Natural killer cell (primary cell): ENCODE data around the gene RNF114. TPM values are rescaled to one million over a fixed set of nuclear protein-coding genes. Genes with fewer than 3 reads are reported as not detected.

ENCODE experiments used
- ATAC-seq, 3 donors: fragments of 150-1000 bp in 2 of 3; fragments of 200-7000 bp in 1 of 3; cut with Tn5 transposase; 1 replicate in 1 of 3; 2 replicates in 2 of 3; pipeline ENCODE4 v1.10.0; 2021; ENCODE audit warnings: mild to moderate bottlenecking in 2 of 3, moderate library complexity in 2 of 3
- DNase-seq, 2 donors: peaks; one replicate each; pipeline versions ENCODE4 v3.0.0 to v3.0.0-alpha.2; 2013 to 2021; ENCODE audit warnings: mixed read lengths in 1 of 2
- H3K27ac ChIP-seq: one replicate; pipeline ENCODE4 v1.5.1; 2013; ENCODE audit warnings: mild to moderate bottlenecking, low read length
- H3K27me3 ChIP-seq: one replicate; pipeline ENCODE4 v1.6.1; 2013; ENCODE audit warnings: low read length; ENCODE audit not compliant: control insufficient read depth, insufficient read depth
- H3K36me3 ChIP-seq: one replicate; pipeline ENCODE4 v1.6.1; 2013; ENCODE audit warnings: low read length; ENCODE audit not compliant: control insufficient read depth, insufficient read depth
- H3K4me1 ChIP-seq: one replicate; pipeline ENCODE4 v1.6.1; 2013; ENCODE audit warnings: low read length; ENCODE audit not compliant: control insufficient read depth, insufficient read depth
- H3K4me3 ChIP-seq: one replicate; pipeline ENCODE4 v1.5.1; 2013; ENCODE audit warnings: low read length
- H3K9me3 ChIP-seq: one replicate; pipeline ENCODE4 v1.6.1; 2013; ENCODE audit warnings: low read length; ENCODE audit not compliant: control insufficient read depth, insufficient read depth
- H3K27ac Mint-ChIP-seq, 2 donors: one replicate each; pipeline ENCODE4 v1.8.0; 2022; ENCODE audit warnings: mild to moderate bottlenecking in 2 of 2, mixed read lengths in 2 of 2, moderate library complexity in 1 of 2
- H3K27me3 Mint-ChIP-seq, 2 donors: one replicate each; pipeline ENCODE4 v1.8.0; 2022; ENCODE audit warnings: low read depth in 2 of 2, mixed read lengths in 2 of 2
- H3K36me3 Mint-ChIP-seq: one replicate; pipeline ENCODE4 v1.8.0; 2022; ENCODE audit warnings: mixed read lengths
- H3K4me1 Mint-ChIP-seq, 2 donors: one replicate each; pipeline ENCODE4 v1.8.0; 2022; ENCODE audit warnings: mixed read lengths in 2 of 2
- H3K4me3 Mint-ChIP-seq: one replicate; pipeline ENCODE4 v1.8.0; 2022; ENCODE audit warnings: mild to moderate bottlenecking, moderate library complexity, mixed read lengths
- H3K9me3 Mint-ChIP-seq, 2 donors: one replicate each; pipeline ENCODE4 v1.8.0; 2022; ENCODE audit warnings: mixed read lengths in 2 of 2
- CTCF ChIP-seq: fragments of 200-600 bp; IDR thresholded peaks from one replicate; pipeline ENCODE4 v1.8.0; 2022; ENCODE audit warnings: antibody characterized with exemption
- WGBS: methylation state at CpG from one replicate; pipeline ENCODE4 v1.1.7; 2013; ENCODE audit warnings: missing lambda C conversion rate; ENCODE audit not compliant: insufficient coverage; 5-methylcytosine and 5-hydroxymethylcytosine counted together
- intact Hi-C: fragments of 100-400 bp; cut with micrococcal nuclease; formaldehyde crosslinking; loops from one replicate; pipeline ENCODE4 v1.14.2; 2022
- total RNA-seq, 4 donors: library from RNA; stranded (reverse); fragments of 120-200 nt in 1 of 4; gene quantifications; one replicate each; pipeline versions ENCODE4 v1.2.3 to v1.2.4, GENCODE V29; 2013 to 2022

The RNF114 gene
- total RNA-seq, 3 donors from 2014 or later (not counting 1 experiment from before 2014, with no cell fraction given) = 92.3 to 108 (median 100) TPM

- WGBS = 88% methylated on average over 15 of the region's 15 CpGs
- Histone ChIP-seq H3K4me3 (no peak overlapping the region), H3K27ac (no peak overlapping the region), H3K4me1 (no peaks in the 10 kb centered on the region), H3K36me3 (peaks cover 28% of the 10 kb centered on the region), H3K9me3 (no peaks in the 10 kb centered on the region), H3K27me3 (no peaks in the 10 kb centered on the region)
- DNase-seq = no peak
- intact Hi-C loops = no loop called here
- no peaks in the 10 kb centered on the region for H3K9me3 Mint-ChIP-seq
- no peak overlapping the region for H3K4me3 Mint-ChIP-seq
- H3K36me3 Mint-ChIP-seq = peaks cover 8% of the 10 kb centered on the region
- H3K4me1 Mint-ChIP-seq = peaks cover 0 to 16% of the 10 kb centered on the region in 2 donors
- no peaks in the 10 kb centered on the region for H3K27me3 Mint-ChIP-seq
- H3K27ac Mint-ChIP-seq = no peak overlapping the region
- TF ChIP-seq CTCF = no peak
- ATAC-seq = no peak
Observed at GRCh38 chr20:49906615-49907154, 29.5 kb upstream of the RNF114 start.

GRCh38 chr20:49907405-49908257, 28.6 kb upstream of the RNF114 start:
- no peak overlapping the region for H3K4me3 ChIP-seq
- ATAC-seq (no peak), DNase-seq (no peak)
- H3K27ac ChIP-seq = no peak overlapping the region
- 96% methylated on average over 19 of the region's 19 CpGs for WGBS
- H3K27ac Mint-ChIP-seq = no peak overlapping the region
- no peak overlapping the region for H3K4me3 Mint-ChIP-seq
- H3K36me3 Mint-ChIP-seq = peaks cover 8% of the 10 kb centered on the region
- peaks cover 3 to 19% of the 10 kb centered on the region in 2 donors for H3K4me1 Mint-ChIP-seq
- H3K9me3 ChIP-seq = no peaks in the 10 kb centered on the region
- TF ChIP-seq CTCF = no peak
- H3K27me3 Mint-ChIP-seq = no peaks in the 10 kb centered on the region
- intact Hi-C loops = no loop called here
- no peaks in the 10 kb centered on the region for H3K9me3 Mint-ChIP-seq
- H3K4me1 ChIP-seq = no peaks in the 10 kb centered on the region
- H3K36me3 ChIP-seq = peaks cover 28% of the 10 kb centered on the region
- H3K27me3 ChIP-seq = no peaks in the 10 kb centered on the region

- H3K4me1 Mint-ChIP-seq = peaks cover 6 to 23% of the 10 kb centered on the region in 2 donors
- no peaks in the 10 kb centered on the region for H3K9me3 ChIP-seq
- no peak for TF ChIP-seq CTCF
- intact Hi-C loops = no loop called here
- H3K36me3 Mint-ChIP-seq = peaks cover 8% of the 10 kb centered on the region
- no peaks in the 10 kb centered on the region for H3K9me3 Mint-ChIP-seq
- no peak for ATAC-seq
- no peak overlapping the region for H3K27ac ChIP-seq
- 97% methylated on average over 11 of the region's 11 CpGs for WGBS
- no peak overlapping the region for H3K4me3 ChIP-seq
- DNase-seq = no peak
- H3K36me3 ChIP-seq = peaks cover 28% of the 10 kb centered on the region
- no peaks in the 10 kb centered on the region for H3K27me3 ChIP-seq
- H3K4me1 ChIP-seq = no peaks in the 10 kb centered on the region
- H3K27me3 Mint-ChIP-seq = no peaks in the 10 kb centered on the region
- no peak overlapping the region for H3K27ac Mint-ChIP-seq
- no peak overlapping the region for H3K4me3 Mint-ChIP-seq
Observed at GRCh38 chr20:49908258-49908565, 28.0 kb upstream of the RNF114 start.
